Left hindlimb (tissue), 1 donor: Measurements from ENCODE around the gene DAB1.

Source experiments
- DNase-seq: peaks from one replicate; pipeline ENCODE4 v3.0.0-alpha.2; 2018

Gene DAB1

DNA sequence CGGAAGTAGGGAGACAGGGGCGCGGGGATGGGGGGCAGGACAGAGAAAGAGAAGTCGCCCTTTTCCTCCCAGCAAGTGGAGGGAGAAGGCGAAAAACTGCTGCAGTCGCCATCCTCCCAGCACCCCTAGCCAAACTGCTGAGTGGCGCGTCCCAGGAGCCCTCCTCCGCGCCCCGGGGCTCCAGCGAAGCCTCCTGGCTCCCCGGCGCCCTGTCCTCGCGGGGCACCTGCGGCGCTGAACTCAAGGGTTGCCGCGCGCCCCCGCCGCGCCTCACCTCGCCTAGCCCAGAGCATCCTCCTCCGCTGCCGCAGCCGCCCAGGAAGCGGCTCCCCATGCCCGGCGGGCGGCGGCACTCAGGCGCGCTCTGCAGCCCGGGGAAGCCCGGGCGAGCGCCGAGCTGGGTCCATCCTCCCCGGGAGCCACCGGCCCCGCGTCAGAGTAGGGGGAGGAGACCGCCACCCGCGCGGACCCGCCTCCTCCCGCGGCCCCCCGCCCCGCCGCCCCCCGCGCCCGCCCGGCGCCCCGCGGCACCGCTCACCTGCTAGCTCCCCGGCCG is at the start of gene DAB1:
Gene DAB1, minus strand, starts transcription at position 405 of the 556 bp plus-strand sequence. CDS start 133,030 bp downstream, outside the sequence.
- peak; percentile 33 for DNase-seq

DNA sequence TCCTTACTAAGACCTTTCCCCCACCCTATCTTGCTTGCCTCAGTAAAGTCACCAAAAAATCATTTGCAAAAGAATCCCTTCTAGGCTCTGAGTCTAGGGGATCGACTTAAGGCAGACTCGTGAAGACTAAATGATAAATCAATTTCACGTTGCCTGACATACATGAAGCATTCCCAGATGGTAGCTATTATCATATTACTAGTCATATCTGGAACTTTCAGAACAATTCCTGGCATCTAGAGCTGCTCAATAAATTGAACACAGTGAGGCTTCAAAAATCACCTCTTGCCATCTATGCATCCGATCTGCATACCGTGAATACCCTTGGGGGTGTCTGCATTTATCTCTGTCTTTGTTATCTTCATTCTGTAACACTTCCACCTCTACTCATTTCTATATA is 49.6 kb upstream of the DAB1 start:
- DNase-seq: no peak

DNA sequence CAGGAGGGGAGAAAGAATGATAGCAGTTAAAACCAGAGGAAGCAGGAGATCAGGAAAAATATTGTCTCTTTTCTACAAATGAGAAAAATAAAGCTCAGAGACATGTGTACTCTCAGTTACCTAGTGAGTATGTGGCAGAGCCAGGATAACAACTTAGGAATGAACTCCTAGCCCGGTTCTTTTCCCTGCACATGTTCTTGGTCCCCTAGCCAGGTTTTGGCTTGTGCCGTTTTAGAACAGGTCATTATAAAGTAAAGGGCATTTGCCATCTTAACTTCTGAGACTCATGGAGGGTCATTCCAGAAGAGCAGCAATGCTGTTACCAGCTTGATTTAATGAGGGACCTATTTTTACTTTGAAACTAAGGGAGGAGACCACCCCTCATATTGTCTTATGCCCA is 48.1 kb upstream of the DAB1 start:
- no peak for DNase-seq

GRCh38 chr1:57470036-57470435 is 46.2 kb upstream of the DAB1 start:
- no peak for DNase-seq

- DNase-seq: no peak
These were observed 45.0 kb upstream of the DAB1 start for GRCh38 chr1:57468641-57469523.

- no peak for DNase-seq
These were observed 44.0 kb upstream of the DAB1 start for GRCh38 chr1:57467830-57468229.

- no peak for DNase-seq
These were observed 40.9 kb upstream of the DAB1 start for GRCh38 chr1:57464756-57465155.

GRCh38 chr1:57463343-57463742 is 39.5 kb upstream of the DAB1 start:
- DNase-seq: no peak

DNA sequence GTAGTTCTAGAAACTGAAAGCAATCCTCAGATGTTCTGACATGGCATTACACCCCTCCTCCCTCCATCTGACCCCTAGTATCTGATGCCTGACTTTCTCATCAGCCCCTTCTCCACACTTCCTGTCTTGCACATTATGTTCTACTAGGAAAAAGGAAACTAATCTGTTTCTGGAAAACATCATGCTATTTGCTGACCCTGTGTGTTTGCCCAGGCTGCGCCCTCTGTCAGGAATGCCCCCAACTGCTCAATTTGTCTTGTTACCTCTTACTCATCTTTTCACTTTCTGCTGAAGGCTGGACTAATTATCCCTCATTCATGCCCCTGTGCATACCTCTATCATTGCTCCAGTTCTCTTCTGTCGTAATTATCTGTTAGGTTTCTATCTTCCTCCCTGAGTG is 37.5 kb upstream of the DAB1 start:
- DNase-seq: no peak

- DNase-seq: no peak
These were observed 27.7 kb upstream of the DAB1 start for GRCh38 chr1:57451516-57451915.

DNA sequence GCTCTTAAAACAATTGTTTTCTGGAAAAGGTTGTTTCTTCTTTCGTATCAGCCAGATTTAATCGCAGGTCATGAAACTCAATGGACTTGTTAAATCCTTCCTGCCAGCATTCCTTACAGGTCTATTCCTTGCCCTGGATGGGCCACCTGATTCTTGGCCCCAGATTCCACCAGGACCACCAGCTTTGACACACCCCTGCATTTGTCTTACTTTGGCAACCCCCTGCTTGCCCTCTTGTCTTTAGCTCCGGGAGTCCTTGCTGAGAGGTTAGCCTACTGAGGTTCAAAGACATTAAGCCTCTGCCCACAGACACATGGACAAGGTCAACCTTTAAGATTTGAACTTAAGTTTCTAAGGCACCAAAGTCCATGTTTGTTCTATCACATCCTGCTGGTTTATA is 27.1 kb upstream of the DAB1 start:
- DNase-seq: no peak

GRCh38 chr1:57447551-57447950 is 23.7 kb upstream of the DAB1 start:
- DNase-seq: no peak

GRCh38 chr1:57443004-57443403 is 19.1 kb upstream of the DAB1 start:
- no peak for DNase-seq

DNA sequence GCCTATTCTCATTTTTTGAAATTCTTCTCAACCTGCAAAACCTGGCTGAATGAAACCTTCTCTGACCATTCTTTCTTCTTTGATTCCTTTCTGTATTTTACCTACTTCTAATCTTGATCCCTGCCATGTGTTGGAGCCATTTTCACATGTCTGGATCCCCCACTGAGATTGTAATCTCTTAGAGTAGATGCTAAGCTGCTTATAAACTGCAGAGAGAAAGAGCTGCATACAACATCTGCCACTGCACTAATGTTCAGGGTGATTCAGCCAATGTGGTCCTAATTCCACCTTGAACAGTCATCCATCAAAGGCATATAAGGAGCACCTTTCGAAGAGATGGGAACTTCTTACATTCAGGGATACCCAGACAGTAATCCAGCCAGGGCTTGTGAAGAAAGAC is 16.2 kb upstream of the DAB1 start:
- DNase-seq: no peak

DNA sequence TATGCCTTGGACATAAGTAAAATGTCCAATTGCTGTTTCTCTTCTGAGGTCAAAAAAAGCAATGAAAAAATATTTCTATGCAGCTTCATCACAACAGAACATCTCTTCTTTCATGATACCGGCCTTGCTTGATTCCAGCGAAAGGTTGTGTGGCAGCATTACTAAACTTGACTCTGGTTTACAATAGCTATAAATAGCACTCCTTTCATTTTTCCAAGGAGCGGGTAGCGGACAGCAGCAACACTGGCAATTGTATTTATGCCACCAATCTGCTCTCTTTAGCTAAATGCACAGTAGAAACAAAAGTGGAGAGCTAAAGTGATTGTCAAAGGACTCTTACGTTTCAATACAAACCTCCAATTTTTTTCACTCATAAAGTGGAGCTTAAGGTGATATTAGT is 7.5 kb upstream of the DAB1 start:
- DNase-seq: no peak

DNA sequence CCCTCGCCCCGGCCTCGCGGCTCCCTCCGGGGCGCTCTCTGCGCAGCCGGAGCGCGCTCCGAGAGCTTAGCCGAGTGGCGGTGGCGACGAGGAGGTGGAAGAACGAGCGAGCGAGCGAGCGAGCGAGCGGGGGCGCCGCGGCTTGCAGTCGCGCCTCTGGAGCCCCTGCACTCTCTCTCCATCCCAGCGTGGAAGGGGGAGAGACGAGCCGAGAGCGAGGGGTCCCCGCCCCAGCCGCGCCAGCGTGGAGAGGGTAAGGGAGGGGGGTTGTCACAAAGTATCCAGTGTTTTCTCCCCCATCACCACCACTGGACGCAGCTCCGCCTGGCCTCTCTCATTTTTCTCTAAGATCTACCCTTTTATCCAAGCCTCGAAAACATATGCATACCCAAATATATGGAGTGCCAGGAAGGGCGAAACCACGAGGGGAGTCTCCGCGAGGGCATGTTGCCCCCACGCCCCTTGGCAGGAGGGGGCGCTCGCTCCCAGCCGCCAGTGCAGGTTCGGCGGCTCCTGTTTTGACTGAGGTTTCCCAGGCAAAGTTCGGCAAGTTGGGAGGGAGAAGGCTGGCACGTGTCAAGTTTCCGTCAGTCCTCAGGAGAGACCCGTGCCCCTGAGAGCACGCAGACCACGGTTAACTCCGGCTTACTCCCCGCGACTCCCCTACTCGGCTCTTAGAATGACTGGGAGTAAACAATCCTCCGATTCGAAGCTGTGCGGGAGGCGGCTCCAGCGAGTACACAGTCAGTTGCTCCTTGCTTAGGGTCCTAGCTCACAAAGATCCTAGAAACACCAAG is 569 bp upstream of the DAB1 start:
- peak; percentile 33 for DNase-seq

DNA sequence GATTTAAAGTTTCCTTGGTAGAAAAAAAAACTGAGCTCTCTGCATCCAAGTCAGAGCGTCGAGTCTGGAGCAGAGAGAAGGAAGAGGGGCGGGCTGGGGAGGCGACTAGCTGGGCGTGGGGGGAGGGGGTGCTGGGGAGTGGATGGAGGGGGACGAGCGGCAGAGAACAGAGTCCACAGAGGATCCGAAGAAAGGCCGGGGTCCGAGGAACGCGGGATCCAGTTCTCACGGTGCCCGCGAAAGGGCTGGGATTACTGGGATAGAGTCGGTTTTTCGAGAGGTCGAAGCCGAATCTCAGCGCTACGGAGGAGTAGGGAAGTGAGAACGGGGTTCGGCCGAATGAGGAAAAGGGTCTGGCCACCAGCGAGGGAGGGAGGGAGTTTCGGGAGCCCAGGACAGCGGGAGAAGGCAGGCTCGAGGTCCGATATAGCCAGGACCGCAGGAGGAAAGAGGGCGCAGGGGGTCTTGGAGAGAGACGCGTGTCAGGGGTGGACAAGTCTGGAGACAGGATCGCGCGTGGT is 665 bp downstream of the DAB1 start:
- no peak for DNase-seq

- DNase-seq: peak; percentile 46
These were observed 1.4 kb downstream of the DAB1 start for GRCh38 chr1:57422271-57423134.

- no peak for DNase-seq
These were observed 2.1 kb downstream of the DAB1 start for GRCh38 chr1:57421806-57422205.

- no peak for DNase-seq
These were observed 2.7 kb downstream of the DAB1 start for GRCh38 chr1:57420981-57421785.

DNA sequence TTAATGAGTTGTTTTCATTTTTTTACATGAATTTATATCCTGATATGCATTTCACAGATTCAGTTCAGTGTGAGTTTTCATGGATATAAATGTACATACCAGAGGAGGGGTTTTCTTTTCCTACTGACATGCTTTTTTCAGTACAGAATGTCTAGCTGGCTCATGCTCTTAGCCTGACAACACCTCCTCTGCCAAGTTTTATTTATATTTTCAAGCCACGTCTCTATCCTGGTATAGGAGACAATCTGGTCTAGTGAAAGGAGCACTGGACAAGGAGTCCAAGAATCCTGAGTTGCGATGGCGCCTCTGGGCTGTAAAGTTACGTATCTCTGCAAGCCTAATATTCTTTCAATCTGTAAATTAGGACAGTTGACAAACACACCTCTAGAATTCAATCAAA is 4.9 kb downstream of the DAB1 start:
- no peak for DNase-seq

GRCh38 chr1:57411262-57411661 is 12.6 kb downstream of the DAB1 start:
- no peak for DNase-seq
